Activated T-cell treated with anti-CD3 and anti-CD28 coated beads, Interleukin-2, amount 50 U/mL, for 1 hour (primary cell): ENCODE measurements around the gene DNAH9.

Experiments
- DNase-seq: peaks from one replicate; pipeline ENCODE4 v3.0.0-alpha.2; 2020

Gene DNAH9

GRCh38 chr17:11853321-11854151, 255.3 kb downstream of the DNAH9 start:
- DNase-seq, result no peak

- no peak for DNase-seq
Measured at GRCh38 chr17:11855306-11855705, 257.0 kb downstream of the DNAH9 start.

DNA sequence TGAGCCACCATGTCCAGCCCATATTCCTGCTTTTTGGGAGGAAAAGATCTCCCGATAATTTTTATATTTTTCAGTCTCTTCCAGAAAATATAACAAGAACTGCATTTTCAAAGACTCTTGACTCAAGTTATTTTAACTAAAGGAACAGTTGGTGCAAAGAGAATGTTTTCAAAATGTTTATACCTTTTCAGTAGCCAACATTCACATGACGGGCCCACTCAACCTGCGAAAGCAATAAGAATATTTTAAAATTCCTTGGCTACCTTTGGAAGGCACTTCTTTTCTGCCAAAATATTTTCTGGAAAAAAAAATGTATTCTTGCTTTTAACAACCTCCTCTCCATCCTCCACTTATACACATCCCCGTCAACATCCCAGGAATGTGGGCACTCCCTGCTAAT, 258.7 kb downstream of the DNAH9 start:
- DNase-seq, result no peak

- no peak for DNase-seq
Measured at GRCh38 chr17:11869680-11870394, 271.6 kb downstream of the DNAH9 start.

DNA sequence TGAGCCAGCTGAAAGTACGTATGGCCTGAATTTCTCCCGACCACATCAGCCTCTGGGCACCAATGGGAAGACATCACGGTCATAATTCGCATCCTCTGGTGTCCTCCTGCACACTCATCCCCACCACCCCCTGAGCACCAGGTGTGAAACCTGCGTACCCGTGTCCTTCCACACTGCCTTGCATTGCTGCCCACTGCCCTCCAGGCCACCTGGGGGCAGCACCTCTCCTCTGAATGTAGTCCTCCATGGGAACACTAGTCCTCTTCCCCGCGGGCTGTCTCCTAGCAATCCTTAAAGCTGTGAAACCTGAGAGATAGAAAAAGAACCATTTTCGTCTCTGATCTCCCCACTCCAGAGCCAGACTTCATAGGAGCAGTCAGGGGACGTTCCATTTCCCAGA, 273.5 kb downstream of the DNAH9 start:
- DNase-seq, result no peak

DNA sequence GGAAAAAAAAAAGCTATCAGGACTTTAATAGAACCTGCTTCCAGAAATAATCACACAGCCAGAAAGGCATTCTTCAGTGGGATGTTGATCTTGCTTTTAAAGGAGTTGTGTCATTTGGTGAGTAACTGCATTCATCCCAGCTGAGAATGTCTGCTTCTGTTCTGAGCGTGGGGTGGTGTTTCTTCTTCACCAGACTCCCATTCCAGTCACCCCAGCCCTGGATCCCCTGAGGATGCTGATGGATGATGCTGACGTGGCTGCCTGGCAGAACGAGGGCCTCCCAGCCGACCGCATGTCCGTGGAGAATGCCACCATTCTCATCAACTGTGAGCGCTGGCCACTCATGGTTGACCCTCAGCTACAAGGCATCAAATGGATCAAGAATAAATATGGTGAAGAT, 276.5 kb downstream of the DNAH9 start:
- no peak for DNase-seq

- no peak for DNase-seq
Measured at GRCh38 chr17:11880714-11881113, 282.4 kb downstream of the DNAH9 start.

DNA sequence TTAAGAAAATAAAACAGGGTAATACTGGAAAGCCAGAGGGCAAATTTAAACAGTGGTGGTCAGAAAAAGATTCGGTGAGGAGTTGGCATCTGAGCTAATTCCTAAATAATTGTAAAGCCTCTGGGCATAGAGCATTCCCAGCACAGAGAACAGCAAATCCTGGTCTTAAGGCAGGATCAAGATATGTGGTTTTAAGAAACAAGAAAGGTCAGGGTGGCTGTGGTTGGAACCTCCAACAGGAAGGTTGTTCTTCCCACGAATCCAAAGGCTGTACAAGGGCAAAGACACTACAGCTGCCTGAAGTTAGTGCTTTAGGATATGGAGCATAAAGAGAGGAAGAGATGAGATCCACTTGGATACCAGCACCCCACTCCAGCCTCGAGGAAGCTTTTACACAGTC, 284.4 kb downstream of the DNAH9 start:
- no peak for DNase-seq

DNA sequence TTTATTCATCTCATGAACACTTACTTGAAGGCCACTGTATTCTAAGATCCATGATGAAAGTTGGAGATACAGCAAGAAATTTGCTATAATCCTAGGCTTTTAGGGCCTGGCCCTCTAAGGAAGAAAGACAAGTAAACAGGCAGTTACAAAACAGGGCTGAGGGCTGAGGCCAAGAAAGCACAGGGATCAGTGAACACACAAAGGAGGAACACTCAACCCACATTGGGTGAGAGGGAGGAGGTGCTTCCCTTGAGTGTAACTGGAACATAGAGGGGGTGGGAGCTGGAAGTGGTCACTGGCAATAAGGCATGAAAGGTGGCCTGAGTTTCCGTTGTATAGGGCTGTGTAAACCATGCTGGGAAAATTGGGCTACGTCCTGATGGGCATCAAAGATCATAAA, 286.8 kb downstream of the DNAH9 start:
- no peak for DNase-seq

- DNase-seq, result no peak
Measured at GRCh38 chr17:11889266-11889665, 291.0 kb downstream of the DNAH9 start.

- no peak for DNase-seq
Measured at GRCh38 chr17:11893862-11894261, 295.6 kb downstream of the DNAH9 start.

DNA sequence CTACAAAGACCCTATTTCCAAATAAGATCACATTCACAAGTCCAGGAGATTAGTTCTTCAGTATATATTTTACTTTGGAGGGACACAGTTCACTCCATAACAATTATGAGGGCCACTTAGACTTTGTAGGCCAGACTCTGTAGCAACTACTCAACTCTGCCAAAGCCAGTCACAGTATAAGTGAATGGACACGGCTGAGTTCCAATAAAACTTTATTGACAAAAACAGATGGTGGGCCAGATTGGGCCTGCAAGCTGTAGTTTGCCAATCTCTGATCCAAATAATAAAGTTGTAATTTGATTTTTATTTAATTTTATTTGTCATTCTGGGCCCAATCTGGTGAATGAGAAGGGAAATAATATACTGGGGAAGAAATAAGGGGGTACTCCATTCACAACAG, 297.9 kb downstream of the DNAH9 start:
- DNase-seq, result no peak

DNA sequence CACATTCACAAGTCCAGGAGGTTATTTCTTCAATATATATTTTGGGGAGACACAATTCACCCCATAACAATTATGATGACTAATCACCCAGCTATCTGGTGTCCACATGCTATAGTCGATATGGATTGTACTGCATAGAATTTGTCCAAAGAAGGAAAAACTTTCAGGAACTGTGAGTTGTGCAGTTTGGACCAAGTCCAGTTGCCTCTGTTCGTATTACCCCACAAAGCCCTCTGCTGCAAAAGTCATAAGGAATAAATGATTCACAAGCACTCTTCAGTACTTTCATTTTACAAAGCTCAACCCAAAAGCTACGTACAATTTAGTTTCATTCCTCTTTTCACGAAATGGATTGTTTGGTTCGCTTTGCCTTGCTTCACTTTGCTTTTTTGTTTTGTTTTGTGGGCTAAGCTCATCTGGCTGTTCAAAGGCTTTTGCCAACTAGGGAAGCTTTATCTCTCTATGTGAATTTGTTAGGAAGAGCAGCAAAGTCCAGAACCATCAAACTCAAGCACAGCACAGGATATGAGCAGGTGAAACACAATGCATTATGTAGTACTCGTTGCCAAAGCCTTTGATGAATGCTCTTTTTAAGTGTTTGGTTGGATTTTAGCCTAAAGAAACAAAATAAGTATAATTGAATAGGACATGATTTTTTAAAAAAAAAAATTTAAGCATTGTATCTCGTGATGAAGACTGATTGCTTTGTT, 300.4 kb downstream of the DNAH9 start:
- no peak for DNase-seq

- no peak for DNase-seq
Measured at GRCh38 chr17:11899537-11899942, 301.3 kb downstream of the DNAH9 start.

DNA sequence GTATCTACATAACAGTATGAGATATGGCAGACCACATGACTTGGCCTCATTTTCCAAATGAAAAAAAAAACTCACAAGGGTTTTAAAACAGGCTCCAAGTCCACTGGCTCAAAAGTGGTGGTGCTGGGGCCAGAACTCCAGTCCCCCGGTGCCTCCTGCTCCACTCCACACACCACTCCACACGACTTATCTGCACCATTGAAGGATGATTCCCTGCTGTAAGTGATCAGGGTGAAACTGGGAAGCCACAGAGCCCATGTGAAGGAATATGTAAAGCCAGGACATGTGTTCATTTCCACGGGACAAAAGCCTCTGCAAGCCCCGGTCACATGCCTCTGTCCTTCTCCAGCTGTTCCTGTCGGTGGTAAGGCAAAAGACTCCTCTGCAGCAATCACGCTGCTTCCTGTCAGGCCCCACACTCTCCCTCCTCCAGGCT, 301.8 kb downstream of the DNAH9 start:
- DNase-seq, result no peak

DNA sequence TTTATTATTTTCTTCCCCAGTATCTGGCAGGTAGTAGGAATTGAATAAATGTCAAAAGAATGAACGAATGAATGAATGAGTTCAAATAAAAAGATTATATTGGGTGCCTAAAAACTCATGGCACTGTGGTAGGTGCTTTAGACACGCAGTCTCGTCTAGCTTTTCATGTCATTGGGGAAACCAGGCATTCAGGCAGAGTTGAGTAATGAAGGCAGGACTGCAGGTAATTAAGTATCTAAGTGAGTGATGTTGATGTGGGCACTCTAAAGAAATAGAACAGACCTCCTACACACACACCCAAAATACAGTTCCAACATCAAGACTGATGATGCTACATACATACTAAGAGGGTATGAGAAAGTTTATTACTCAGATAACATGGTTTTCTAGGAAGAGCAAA, 302.4 kb downstream of the DNAH9 start:
- DNase-seq, result no peak

- no peak for DNase-seq
Measured at GRCh38 chr17:11901931-11902330, 303.7 kb downstream of the DNAH9 start.

- no peak for DNase-seq
Measured at GRCh38 chr17:11908711-11909146, 310.5 kb downstream of the DNAH9 start.

GRCh38 chr17:11909348-11909747, 311.1 kb downstream of the DNAH9 start:
- no peak for DNase-seq

- no peak for DNase-seq
Measured at GRCh38 chr17:11916091-11916490, 317.8 kb downstream of the DNAH9 start.

DNA sequence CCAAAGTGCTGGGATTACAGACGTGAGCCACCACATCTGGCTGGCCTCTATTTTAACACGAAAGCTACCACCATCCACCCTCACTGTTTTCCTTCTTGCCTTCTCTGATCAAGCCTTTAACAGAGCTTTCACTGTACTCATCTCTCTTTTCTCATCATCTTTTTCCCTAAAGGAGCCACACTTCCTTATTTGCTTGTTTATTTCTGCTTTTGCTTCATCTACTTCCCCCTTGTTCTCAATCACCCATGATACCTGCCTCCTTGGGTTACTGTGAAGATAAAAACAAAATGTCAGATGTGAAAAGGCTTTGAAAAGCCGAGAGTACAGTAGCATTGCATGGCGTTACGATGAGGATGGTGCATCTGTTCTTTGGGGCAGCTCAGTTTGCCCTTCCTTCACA, 319.1 kb downstream of the DNAH9 start:
- no peak for DNase-seq

- no peak for DNase-seq
Measured at GRCh38 chr17:11921296-11921695, 323.0 kb downstream of the DNAH9 start.

DNA sequence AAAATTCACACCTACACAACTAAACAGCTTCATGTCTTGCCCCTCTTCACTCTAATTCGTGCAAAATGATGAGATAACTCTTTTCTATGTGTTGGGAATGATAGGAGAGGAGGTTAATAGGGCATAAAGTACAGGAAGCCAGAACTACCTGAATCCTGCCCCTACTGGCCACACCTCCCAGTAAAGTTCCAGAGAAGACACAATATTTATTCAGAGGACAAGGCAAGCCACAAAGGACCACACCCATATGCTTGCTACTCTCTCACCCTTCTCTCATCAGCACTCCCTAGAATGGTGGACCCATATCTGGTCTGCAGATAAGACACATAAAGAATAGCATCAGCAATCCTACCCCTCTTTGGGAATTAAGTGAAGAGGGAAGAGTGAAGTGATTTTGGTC, 324.4 kb downstream of the DNAH9 start:
- DNase-seq, result no peak

GRCh38 chr17:11924076-11924475, 325.8 kb downstream of the DNAH9 start:
- DNase-seq, result no peak
